HUDEP-2 (cell line): ENCODE data around the gene CDH15.

Experiments
- DNase-seq, 76 experiments: peaks; one replicate each; lab custom pipeline; 2025; ENCODE audit not compliant: unreplicated experiment in 76 of 76; lab: John Stamatoyannopoulos, UW

Gene CDH15

DNA sequence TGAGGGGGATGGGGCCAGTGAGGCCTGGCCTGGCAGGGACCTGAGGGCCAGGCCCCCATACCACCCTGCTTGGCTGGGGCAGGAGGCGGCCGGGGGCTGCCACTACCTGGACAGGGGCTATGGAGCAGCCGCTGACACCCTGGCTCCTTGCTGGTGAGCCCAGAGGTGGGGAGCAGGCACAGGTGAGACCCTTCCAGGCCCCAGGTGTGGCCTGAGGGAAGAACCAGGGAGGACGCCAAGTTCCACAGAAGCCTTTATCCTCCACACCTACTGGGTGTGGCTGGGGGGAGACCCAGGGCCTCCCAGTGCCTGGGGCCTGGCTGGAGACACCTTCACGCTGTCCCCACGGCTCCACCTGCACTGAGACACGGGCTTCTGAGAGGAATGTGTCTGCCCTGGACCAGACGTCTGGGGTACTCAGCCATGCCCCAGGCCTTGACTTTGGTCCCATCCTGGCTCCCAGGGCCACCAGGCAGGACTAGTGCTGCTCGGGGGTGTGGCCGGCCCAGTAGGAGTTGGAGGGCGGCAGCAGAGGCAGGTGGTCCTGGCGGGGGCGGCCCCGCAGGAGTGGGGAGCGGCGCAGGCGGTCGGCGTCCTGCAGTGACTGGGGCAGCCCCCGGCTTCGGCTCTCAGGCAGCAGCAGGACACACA is 24.1 kb downstream of the CDH15 start:
- DNase-seq, result no peak

DNA sequence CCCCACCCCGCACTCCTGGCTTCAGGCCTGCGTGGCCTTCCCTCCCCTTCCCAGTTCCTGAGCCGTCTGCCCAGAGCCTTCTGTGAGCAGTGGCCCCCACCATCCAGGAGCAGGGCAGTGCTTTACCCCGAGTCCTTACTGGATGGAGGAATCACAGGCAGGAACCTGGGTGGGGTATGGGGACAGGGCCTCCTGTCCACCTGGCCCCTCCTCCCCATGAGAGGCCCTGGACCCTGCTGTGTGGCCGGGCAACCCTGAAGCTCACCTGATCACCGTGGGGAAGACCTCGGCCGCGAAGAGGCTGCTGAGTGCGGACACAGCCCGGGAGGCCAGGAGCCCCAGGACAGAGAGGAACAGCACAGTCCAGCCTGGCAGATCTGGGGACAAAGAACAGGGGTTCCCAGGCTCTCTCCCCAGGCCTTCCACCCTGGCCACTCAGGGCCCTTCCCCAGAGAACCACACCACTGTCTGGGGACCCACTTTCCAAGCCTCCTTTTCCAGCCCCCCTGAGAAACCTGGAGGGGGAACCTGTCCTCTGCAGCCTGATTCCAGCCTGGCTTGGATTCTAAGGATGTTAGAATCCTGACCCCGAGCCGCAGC is 25.6 kb downstream of the CDH15 start:
- DNase-seq, result no peak

DNA sequence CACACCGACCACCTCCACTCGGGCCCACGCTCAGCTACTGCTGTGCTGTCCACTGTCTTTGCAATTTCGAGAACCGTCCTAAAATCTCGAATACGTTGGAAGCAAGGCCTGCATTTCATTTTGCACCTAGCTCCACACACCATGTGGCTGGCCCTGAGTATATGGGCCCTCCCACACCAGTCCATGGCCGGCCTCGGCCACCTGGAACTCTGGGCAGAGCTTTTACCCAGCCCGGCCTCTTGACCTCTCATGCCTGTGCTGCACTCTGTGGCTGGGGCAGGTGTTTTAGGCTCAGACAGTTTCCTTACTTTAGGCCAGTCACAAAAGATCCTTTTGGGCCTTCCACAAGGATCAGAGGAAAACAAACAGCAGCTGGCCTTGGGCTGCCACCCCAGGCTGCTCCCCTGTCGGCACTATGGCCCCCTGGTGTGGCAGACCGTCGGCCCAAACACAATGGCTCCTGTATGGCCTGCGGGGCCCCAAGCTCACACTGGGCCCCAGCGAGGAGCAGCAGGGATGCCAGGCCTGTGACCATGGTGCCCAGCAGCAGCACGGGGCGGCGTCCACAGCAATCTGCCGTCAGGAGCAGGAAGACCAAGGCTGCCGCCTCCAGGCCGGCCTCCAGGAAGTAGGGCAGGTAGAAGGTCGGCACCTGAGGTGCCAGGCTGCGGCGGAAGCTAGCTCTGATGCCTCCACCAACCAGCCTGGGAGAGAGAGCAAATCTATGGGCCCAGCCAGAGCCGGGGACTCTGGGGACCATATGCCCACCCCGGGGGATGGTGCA is 26.3 kb downstream of the CDH15 start:
- DNase-seq, result no peak

DNA sequence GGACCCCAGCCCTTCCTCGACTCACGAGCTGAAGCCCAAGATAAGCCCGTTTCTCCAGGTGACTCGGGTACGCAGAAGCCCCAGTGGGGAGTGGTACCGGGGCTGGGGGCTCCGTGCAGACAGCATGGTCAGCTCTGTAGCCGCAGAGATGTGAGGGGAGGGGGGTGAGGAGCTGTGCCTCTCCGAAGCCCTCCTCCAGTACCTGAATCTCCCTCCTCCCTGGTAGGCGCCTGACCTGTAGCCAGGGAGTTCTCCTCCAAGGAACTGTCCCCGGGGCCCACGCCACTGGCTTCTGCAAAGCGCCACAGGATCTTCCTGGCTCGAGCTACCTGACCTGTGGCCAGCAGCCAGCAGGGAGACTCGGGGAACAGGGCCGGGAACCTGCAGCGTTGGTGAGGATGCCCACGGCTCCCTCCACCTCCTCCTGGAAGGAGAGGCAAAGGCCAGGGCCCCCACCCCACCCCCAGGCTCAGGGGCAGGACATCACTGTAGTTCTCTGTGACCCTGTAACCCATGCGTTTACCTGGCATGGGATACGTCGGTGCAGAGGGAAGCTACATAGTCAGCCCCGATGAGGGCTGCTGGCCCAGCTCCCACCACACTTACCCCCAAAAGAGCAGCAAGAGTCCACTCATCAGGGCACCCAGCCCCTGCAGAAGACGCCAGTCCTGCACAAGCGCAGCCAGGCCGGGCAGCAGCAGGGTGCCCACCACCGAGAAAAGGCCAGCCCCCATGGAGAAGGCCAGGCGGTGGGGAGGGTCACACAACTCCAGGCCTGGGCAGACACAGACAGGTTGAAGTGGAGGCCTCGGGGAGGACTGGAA is 27.1 kb downstream of the CDH15 start:
- DNase-seq, result no peak

DNA sequence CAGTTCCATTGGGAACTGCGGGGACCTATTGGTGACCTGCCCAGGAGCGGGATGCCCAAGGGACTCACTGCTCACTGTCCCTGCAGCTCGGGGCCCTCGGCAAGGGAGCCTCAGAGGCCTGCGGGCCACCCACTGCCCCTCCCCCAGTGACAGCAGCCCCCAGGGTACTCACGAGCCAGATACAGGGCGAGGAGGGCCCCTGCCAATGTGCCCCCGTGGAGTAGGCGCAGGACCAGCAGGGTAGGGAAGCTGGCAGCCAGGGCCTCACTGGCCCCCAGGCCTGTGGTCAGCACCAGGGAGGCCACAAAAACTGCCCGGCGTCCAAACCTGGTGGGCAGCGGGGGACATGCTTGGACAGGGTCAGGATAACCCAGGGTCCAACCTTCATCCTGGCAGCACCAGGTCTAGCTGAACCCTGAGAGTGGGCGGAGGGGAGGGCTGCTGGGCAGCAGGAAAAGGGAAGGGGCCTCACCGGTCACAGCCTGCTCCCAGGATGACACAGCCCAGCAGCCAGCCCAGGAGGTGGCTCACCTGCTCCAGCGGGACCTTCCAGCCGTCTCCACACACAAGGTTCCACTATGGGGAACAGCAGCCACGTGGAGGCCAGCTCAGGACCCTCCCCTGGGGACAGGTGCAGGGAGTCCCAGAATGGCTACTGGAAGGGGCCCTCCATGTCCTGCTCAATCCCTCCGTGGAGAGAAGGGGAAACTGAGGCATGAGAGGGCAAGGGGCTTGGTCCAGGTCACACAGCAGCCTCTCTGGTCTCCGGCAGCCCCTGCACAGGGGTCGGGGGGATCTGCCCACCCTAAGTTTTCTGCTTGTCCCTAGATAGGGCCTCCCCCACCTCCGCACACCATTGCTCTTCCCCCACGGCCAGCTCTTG is 27.9 kb downstream of the CDH15 start:
- no peak for DNase-seq

DNA sequence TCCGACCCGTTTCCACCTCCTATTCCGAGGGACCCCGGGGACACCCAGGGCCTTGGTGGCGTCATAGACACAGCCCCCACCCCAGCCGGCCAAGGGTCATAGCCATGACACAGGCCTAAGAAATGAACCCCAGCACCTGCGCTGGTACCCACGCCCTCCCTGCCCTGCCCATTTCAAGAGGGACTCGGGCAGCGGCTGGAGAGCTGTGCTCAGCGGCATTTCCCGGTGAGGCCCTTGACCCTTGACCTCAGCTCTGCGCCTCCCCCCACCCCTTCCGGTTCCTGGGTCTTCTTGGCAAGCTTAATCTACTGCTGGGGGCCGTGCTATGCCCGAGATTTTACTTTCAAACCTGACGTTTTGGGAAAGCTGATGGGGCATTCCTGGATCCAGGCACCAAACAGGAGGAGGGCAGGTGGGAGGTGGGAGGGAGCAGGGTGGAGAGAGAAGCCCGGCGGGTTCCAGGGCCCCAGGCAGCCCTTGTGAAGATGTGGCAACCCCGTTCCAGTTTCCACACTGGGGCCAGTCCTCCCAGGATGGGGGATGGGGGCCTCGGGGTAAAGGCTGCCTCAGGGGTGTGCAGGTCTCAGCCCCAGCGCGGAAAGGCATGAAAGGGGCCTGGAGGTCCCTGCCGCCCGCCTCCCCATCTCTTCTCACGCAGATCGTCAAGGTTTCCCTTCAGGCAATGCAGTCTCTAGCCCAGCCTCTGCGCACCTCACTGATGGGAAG is 28.7 kb downstream of the CDH15 start, which contains the start of gene SLC22A31:
SLC22A31 (minus strand) TSS at position 414 of the 726 bp plus-strand sequence; CDS start at position 378, 36 bp downstream.
- DNase-seq, result no peak

DNA sequence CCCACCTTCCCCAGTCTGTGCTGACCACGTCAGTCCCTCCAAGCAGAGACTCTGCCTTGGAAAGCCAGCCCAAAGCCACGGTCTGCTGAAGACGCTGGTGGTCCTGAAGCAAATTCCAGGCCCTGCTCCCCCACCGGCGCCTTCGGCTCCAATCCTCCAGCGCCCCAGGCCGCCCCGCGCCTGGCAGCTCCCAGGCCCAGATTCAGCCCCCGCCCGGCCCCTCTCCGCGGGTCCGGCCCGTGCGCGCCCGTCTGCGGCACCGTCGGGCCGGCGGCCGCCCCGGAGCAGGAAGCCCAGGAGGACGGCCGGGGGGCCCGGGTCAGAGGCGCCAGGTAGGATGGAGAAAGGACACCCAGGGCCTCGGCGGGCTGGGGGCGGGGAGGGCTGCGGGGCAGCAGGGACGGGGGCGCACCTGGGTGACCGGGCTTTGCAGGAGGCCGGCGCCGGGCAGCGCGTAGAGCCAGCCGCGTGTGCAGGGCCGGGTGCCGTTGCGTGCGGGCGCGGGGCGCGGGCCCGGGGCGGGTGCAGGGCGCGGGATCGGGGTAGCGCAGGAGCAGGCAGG is 29.4 kb downstream of the CDH15 start:
- DNase-seq, result no peak

DNA sequence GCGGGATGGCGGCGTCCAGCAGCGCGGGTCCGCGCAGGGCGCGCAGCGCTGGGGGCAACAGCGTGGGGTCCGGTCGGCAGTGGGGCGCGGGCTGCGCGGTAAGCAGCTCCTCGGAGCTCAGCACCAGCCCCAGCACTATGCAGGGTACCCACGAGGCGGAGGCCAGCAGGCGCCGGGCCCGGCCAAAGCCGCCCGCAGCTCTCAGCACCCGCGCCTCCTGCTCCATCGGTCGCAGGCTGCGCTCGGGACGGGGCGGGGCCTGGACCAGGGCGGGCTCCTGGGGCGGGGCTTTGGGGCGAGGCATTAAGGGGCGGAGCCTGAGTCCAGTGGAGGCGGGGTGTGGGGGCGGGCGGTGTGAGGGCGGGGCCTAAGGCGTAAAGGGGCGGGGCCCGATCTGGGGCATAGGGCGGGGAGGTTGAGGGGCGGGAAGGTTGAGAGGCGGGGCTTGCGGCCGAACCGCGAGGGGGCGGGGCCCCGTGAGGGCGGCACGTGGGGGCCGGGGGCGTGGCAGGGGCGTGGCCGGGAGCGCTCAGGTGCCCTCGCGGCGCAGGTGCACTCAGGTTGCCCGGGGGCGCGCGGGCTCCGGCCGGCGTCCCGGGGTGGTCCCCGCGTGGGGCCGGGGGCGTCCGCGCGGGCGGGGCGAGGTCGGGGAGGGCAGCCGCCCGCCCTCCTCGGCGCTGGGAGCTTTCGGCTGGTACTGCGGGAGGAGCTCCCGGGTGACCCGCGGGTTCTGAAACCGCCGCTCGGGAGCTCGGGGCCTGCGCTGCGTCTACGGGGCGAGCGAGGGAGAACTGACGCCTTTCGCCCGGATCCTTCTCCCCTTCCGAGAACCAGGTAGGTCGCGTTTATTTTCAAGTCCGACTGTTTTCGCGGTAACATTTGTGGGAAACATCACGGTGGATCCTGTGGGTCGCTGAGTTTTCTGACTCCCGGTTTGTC is 30.2 kb downstream of the CDH15 start:
- DNase-seq, result peak in 69 of 76 experiments; percentile 11 to 92 (median 72)

DNA sequence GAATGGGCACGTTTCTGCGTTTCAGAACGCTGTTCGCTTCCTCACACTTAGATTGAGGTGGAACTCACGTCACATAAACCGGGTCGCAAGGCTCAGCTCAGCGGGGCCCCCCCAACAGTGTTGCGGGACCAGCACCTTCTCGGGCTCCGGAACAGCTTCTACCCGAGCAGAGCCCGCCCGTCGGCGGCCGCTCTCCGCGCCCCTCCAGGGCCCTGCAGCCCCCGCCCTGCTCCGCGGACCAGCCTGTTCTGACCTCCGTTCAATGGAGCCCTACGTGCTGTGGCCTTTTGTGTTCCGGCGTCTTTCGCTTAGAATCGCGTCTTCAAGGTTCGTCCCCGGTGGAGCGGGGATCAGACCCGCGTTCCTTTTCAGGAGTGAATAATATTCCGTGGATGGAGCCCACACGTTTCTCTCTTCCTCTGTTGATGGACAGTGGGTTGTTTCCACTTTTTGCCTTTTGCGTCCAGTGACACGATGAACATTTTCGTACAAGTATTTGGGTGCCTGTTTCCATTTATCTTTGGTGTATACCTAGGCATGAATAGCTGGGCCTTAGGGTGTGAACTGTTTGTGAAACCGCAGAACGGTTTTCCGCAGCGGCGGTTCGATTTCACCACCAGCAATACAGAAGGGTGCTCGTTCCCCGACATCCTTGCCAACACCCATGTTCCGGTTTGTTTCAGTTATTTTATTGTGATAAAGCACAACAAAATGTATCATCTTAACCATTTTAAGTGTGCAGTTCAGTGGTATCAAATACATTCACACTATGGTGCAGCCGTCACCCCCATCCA is 31.1 kb downstream of the CDH15 start:
- no peak for DNase-seq

DNA sequence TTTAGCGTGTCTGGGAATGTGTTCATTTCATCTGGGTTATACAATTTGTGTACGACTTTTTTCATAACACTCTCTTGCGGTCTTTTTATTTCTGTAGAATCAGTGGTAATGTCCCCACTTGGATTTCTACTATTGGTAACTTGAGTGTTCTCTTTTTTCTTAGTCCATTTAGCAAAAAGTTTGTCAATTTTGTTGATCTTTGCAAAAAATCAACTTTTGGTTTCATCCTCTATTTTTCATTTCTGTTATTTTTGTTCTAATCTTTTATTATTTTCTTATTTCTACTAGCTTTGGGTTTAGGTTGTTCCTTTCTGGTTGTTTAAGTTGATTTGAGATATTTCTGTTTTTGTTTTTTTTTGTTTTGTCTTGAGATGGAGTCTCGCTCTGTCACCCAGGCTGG is 36.4 kb downstream of the CDH15 start:
- DNase-seq, result no peak

DNA sequence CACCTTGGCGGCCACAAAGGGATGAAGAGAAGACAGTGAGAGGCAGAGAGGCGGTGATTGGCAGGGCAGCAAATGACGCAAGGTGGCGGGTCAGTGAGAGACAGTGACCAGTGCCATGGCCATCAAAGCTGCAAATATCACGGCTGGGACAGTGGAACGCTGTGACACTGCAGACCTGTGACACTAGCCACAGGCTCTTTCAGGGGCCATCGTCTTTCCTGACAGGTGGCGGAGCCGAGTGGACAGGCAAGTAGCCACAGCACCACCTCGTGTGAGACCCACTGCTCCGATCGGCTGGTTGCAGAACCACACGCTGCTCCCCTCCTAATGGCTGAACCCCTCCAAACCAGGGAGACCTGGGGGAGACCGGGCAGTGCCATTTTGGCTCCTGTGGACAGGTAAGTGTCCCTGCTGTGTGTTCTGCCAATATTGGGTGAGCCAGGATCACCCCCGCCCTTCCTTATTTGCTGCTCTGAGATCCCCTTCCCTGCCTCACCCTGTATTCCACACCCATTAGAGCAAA is 38.0 kb downstream of the CDH15 start:
- no peak for DNase-seq

DNA sequence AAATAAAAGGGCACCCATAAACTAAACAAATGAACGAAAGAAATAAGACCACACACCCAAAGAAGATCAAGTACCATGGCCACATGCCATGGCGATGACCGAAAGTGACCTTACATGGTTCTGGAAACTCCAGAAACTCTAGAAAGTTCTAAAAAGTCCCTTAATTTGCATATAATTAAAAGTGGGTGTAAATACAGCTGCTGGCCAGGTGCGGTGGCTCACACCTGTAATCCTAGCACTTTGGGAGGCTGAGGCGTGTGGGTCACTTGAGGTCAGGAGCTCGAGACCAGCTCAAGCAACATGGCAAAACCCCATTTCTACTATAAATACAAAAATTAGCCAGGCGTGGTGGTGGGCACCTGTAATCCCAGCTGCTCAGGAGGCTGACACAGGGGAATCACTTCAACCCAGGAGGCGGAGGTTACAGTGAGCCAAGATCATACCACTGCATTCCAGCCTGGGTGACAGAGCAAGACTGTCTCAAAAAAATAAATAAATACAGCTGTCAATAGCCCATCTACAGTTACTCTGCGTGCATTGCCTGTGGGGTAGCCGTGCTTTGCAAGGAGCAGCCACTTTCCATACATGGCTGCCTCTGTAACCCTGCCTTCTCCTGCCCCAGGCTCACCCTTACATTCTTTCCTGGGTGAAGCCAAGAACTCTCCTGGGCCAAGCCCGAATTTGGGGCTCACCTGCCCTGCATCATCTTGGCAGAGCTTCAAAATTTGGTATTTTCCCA is 38.8 kb downstream of the CDH15 start:
- DNase-seq, result no peak

DNA sequence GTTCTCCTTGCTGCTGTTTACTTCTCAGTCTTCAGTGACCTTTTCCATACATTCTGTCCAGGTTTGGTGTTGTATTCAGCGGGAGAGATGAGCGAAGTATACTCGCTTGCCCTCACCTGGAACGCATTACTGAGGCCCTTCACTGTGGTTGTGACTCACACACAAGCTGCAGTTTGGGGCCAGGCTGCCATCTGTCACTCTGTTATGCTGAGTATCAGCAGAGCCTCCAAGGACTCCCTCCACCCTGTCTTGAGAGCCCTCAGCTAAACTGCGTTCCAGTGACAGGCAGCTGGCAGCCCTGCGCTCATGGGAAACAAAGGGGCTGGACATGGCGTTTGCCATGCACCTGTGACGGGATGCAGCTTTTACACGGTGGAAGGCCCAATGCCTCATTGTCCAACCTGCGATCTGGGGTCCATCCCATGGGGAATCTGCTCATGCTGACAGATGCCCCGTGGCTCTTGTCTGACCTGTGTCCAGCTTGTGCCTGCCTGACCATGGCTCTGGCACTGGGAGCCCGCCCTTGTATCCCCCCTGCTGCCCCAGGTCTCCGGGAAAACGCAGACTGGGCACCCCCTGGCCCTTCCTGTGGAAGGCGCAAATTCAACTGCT is 39.5 kb downstream of the CDH15 start:
- DNase-seq, result no peak

DNA sequence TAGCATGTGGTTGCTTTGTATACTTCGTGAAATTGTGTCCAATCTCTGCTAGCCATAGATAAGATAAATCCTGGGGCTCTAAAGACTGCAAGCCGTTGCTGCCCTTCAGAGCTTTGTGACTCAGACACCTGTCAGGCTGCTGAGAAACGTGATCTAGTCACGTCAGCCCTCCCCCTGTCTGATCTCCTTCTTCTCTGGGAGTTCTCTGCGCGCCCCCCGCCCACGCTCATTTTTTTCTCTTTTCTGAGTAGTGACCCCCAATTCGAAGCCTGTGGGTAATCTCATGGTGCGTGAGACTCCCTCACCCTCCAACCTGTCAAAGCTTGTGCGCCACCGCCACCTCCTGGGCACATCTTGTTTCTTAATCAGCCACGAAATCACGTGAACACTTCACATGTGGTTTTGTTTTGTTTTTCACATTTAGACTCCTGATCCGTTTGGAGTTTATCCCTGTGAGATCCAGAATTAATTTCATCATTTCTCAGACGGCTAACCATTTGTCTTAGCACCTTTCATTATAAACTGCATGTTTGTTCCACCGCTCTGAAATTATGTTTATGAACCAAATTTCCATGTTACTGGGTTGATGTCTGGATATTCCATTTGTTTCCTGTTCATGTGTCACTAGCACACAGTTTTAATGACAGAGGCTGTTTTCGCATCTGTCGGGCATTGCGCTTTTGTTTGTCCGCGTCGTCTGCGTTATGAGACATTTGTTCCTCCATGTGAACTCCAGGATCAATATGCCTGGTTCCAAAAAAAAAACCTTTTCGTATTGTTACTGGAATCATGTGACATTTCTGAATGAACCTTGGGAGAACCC is 45.0 kb downstream of the CDH15 start:
- peak in 67 of 76 experiments; percentile 5 to 82 (median 54) for DNase-seq

DNA sequence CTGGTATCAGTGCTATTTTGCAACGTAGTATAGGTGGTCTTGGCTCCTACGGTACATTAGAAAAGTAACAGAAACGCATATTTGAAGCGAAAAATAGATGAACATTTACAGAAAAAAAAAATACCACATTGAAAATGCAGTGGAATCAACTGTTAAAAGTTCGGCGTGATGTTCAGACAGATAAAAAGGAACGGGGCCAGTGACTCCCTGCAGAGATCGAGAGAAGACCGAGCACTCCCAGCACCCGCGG is 45.5 kb downstream of the CDH15 start:
- no peak for DNase-seq
